Measurements from ENCODE around the gene SLCO2A1.

GRCh38 chr3:133967992-133968892 lies 61.5 kb downstream of the SLCO2A1 start:
- TF ChIP-seq, protein P1, sequence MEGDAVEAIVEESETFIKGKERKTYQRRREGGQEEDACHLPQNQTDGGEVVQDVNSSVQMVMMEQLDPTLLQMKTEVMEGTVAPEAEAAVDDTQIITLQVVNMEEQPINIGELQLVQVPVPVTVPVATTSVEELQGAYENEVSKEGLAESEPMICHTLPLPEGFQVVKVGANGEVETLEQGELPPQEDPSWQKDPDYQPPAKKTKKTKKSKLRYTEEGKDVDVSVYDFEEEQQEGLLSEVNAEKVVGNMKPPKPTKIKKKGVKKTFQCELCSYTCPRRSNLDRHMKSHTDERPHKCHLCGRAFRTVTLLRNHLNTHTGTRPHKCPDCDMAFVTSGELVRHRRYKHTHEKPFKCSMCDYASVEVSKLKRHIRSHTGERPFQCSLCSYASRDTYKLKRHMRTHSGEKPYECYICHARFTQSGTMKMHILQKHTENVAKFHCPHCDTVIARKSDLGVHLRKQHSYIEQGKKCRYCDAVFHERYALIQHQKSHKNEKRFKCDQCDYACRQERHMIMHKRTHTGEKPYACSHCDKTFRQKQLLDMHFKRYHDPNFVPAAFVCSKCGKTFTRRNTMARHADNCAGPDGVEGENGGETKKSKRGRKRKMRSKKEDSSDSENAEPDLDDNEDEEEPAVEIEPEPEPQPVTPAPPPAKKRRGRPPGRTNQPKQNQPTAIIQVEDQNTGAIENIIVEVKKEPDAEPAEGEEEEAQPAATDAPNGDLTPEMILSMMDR (IDR thresholded peaks at IDR 0.05), result no peak
- no peak for TF ChIP-seq POLR2A (IDR thresholded peaks at IDR 0.05)

Measured in breast epithelium (tissue), 3 donors.